HepG2 (cell line): ENCODE data around the gene IL27RA. TPM values are rescaled to one million over a fixed set of nuclear protein-coding genes. Genes with fewer than 3 reads are reported as not detected.

Experiments used
- CCAR2 ChIP-seq: fragments of 200-400 bp; formaldehyde crosslinking; optimal IDR thresholded peaks from 2 replicates; pipeline ENCODE3; 2018; ENCODE audit warnings: low read depth, mild to moderate bottlenecking, low read length, moderate library complexity
- CREM ChIP-seq, 2 experiments: sonication (generic) in 1 of 2; formaldehyde crosslinking in 1 of 2; IDR thresholded peaks; 2 replicates each; pipeline versions ENCODE4 v1.4.0 to v1.6.1; 2016 to 2020; ENCODE audit warnings: antibody characterized with exemption in 1 of 2, mild to moderate bottlenecking in 1 of 2, missing genetic modification reagents in 1 of 2
- DR1 ChIP-seq: sonication (generic); formaldehyde crosslinking; IDR thresholded peaks from 2 replicates; pipeline ENCODE4 v1.8.0; 2021; ENCODE audit warnings: mild to moderate bottlenecking, missing genetic modification reagents, inconsistent platforms
- FOXA1 ChIP-seq, 2 experiments: fragments of 450-650 bp in 1 of 2; sonication (generic) in 1 of 2; formaldehyde crosslinking in 1 of 2; IDR thresholded peaks; 2 replicates each; pipeline versions ENCODE4 v1.4.0 to v1.6.1; 2016 to 2020; ENCODE audit warnings: missing genetic modification reagents in 1 of 2
- HNRNPLL ChIP-seq: fragments of 200-400 bp; formaldehyde crosslinking; IDR thresholded peaks from 2 replicates; pipeline ENCODE4 v1.6.1; 2017; ENCODE audit warnings: mild to moderate bottlenecking, low read depth, low read length; ENCODE audit not compliant: poor library complexity, severe bottlenecking
- MAX ChIP-seq: IDR thresholded peaks from 2 replicates; pipeline ENCODE4 v1.6.1; 2012; ENCODE audit warnings: inconsistent platforms
- MEIS2 ChIP-seq: sonication (generic); formaldehyde crosslinking; IDR thresholded peaks from 2 replicates; pipeline ENCODE4 v1.9.0; 2021; ENCODE audit warnings: mild to moderate bottlenecking, missing genetic modification reagents
- NR3C1 ChIP-seq: sonication (generic); formaldehyde crosslinking; IDR thresholded peaks from 2 replicates; pipeline ENCODE4 v1.4.0; 2020; ENCODE audit warnings: missing genetic modification reagents
- PATZ1 ChIP-seq: sonication (generic); formaldehyde crosslinking; IDR thresholded peaks from 2 replicates; pipeline ENCODE4 v1.4.0; 2020; ENCODE audit warnings: missing genetic modification reagents
- SIN3B ChIP-seq: fragments of 150-350 bp; IDR thresholded peaks from 2 replicates; pipeline ENCODE4 v1.6.1; 2014; ENCODE audit warnings: low read length
- TCF7L2 ChIP-seq: IDR thresholded peaks from 2 replicates; pipeline ENCODE4 v1.6.1; 2011; ENCODE audit warnings: mild to moderate bottlenecking, low read depth, low read length, moderate library complexity
- THAP7 ChIP-seq: sonication (generic); formaldehyde crosslinking; IDR thresholded peaks from 2 replicates; pipeline ENCODE4 v1.8.1; 2023; ENCODE audit warnings: mild to moderate bottlenecking, missing genetic modification reagents
- TOPORS ChIP-seq: sonication (generic); formaldehyde crosslinking; IDR thresholded peaks from 2 replicates; pipeline ENCODE4 v1.8.0; 2023; ENCODE audit warnings: mild to moderate bottlenecking, missing genetic modification reagents
- ZBTB49 ChIP-seq: sonication (generic); formaldehyde crosslinking; IDR thresholded peaks from 2 replicates; pipeline ENCODE4 v1.4.0; 2020; ENCODE audit warnings: missing genetic modification reagents, borderline replicate concordance
- ZBTB7A ChIP-seq: sonication (generic); formaldehyde crosslinking; IDR thresholded peaks from 2 replicates; pipeline ENCODE4 v1.8.0; 2022; ENCODE audit warnings: mild to moderate bottlenecking, missing genetic modification reagents
- ZMAT3 ChIP-seq: sonication (generic); formaldehyde crosslinking; conservative IDR thresholded peaks from 2 replicates; pipeline ENCODE4 v1.7.0; 2021; ENCODE audit warnings: missing genetic modification reagents
- ZNF263 ChIP-seq: sonication (generic); formaldehyde crosslinking; IDR thresholded peaks from 2 replicates; pipeline ENCODE4 v1.4.0; 2020; ENCODE audit warnings: missing genetic modification reagents
- ZNF496 ChIP-seq: sonication (generic); formaldehyde crosslinking; IDR thresholded peaks from 2 replicates; pipeline ENCODE4 v1.8.1; 2023; ENCODE audit warnings: mild to moderate bottlenecking, moderate library complexity, missing genetic modification reagents; ENCODE audit not compliant: insufficient replicate concordance
- ZNF547 ChIP-seq: sonication (generic); formaldehyde crosslinking; IDR thresholded peaks from 2 replicates; pipeline ENCODE4 v1.5.1; 2020; ENCODE audit warnings: mild to moderate bottlenecking, missing genetic modification reagents
- ZNF570 ChIP-seq: sonication (generic); formaldehyde crosslinking; IDR thresholded peaks from 2 replicates; pipeline ENCODE4 v1.4.0; 2020; ENCODE audit warnings: mild to moderate bottlenecking, missing genetic modification reagents, borderline replicate concordance
- ZNF770 ChIP-seq: sonication (generic); formaldehyde crosslinking; IDR thresholded peaks from 2 replicates; pipeline ENCODE4 v1.5.0; 2020; ENCODE audit warnings: mild to moderate bottlenecking, missing genetic modification reagents
- polyA plus RNA-seq, 8 experiments: library from polyadenylated mRNA; depleted of rRNA in 3 of 8; stranded (reverse) in 7 of 8; unstranded in 1 of 8; fragments of >200 nt; fragmentation: Illumina TruSeq in 4 of 8; extraction: Trizol in 4 of 8; gene quantifications; 2 replicates each; pipeline versions ENCODE4 v1.2.1 to v1.2.3, GENCODE V29; 2011 to 2016; ENCODE audit warnings: low read depth in 4 of 8, missing spikeins in 1 of 8, mixed read lengths in 1 of 8; ENCODE audit not compliant: insufficient read depth in 1 of 8
- total RNA-seq, 5 experiments: library from RNA; depleted of rRNA; stranded (reverse); fragments of >200 nt; fragmentation: Illumina TruSeq; extraction: Trizol; gene quantifications; 2 replicates each; pipeline ENCODE4 v1.2.3, GENCODE V29; 2016; ENCODE audit warnings: low read depth in 1 of 5

IL27RA gene
- total and polyA plus RNA-seq, 2 of the 13 experiments (the other 11 are each of a cell fraction or from before 2014, with no cell fraction given): 3.5 to 8.1 TPM

- TF ChIP-seq ZBTB49 (CRISPR knock-in tag) (no peak), NR3C1 (CRISPR knock-in tag) (no peak), FOXA1 (IDR thresholded peaks at IDR 0.05) (no peak), FOXA1 (CRISPR knock-in tag; IDR thresholded peaks at IDR 0.05) (peak; percentile 59; the same call in 1 of the 2 replicates), ZMAT3 (CRISPR knock-in tag) (no peak; the same call in 1 of the 2 replicates), ZNF770 (CRISPR knock-in tag) (no peak), MAX (0 out of 2 replicates have a peak, but pooled peaks have one; percentile 17), ZNF263 (peak; percentile 38; the same call in 1 of the 2 replicates), HNRNPLL (peak; percentile 67), THAP7 (CRISPR knock-in tag) (no peak), ZNF547 (CRISPR knock-in tag) (0 out of 2 replicates have a peak, but pooled peaks have one; percentile 32), TCF7L2 (no peak), ZBTB7A (CRISPR knock-in tag) (peak; percentile 58; the same call in 1 of the 2 replicates), DR1 (CRISPR knock-in tag) (0 out of 2 replicates have a peak, but pooled peaks have one; percentile 8), CREM (IDR thresholded peaks at IDR 0.05) (no peak), CREM (CRISPR knock-in tag; IDR thresholded peaks at IDR 0.05) (no peak), PATZ1 (peak; percentile 90), ZNF570 (no peak), CCAR2 (peak; percentile 56), TOPORS (CRISPR knock-in tag) (no peak), ZNF496 (CRISPR knock-in tag) (no peak), MEIS2 (no peak), SIN3B (no peak)
These were observed 42.6 kb downstream of the IL27RA start (continued) for GRCh38 chr19:14073925-14074838.
